Tibial nerve (tissue), 3 donors: ENCODE measurements around the gene SERPINH1.
A peak's percentile ranks its signal among the peaks of the same experiment; 100 is the strongest.

ENCODE experiments used
- POLR2A ChIP-seq, 2 donors: fragments of 450-650 bp; IDR thresholded peaks; one replicate each; pipeline ENCODE4 v1.6.1; 2017; ENCODE audit warnings: antibody characterized with exemption in 2 of 2, mild to moderate bottlenecking in 2 of 2, moderate library complexity in 2 of 2
- TF ChIP-seq, protein P1 (sequence below), 5 experiments: fragments of 200-600 bp in 3 of 5; fragments of 450-650 bp in 2 of 5; sonication (generic) in 3 of 5; IDR thresholded peaks; one replicate each; pipeline ENCODE4 v1.5.1; 2016 to 2019; ENCODE audit warnings: antibody characterized with exemption in 5 of 5, mild to moderate bottlenecking in 3 of 5, moderate library complexity in 2 of 5

DNA sequence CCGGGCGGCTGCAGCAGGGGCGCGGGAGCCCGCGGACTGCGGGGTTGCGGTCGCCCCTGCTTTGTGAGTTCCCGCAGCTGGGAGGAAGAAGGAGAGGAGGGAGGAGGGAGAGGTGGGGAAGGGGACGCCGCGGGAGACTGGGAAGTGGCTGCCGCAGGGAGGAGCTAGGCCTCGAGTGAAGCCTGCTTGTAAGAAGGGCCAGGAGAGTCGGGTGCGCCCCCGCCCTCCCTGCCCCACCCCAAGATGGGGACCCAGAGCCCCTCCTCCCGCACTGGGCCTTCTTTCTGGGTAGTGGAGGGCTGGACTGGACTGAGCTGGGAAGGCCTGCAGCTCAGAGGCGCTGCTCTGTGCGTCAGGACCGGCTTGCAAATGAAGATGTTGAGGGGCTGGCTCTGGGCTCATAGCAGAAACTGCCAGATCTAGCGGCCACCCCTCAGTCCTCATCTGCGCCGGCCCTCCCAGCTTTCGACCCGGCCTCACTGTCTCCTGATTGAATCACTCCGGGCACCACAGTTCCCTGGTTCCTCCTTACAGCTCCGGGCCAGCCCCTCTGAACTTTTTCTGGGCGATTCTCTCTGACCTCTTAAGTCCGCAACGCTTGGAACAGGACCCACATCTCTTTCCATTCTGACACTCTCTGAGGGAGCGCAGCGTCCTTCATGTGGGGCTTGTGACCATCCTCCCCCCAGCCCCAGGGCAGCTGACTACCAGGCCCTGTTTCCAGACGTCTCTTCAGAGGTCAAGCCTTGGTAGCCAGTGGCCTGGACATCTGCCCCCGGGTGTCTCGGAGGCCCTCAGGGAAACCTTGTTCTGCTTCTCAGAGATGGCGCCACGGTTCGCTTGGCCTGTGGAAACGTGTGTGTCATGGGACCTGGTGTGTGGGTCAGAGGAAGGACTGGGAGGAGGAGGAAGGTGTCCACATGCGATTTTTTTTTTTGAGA, 21.9 kb downstream of the SERPINH1 start:
- TF ChIP-seq, protein P1, sequence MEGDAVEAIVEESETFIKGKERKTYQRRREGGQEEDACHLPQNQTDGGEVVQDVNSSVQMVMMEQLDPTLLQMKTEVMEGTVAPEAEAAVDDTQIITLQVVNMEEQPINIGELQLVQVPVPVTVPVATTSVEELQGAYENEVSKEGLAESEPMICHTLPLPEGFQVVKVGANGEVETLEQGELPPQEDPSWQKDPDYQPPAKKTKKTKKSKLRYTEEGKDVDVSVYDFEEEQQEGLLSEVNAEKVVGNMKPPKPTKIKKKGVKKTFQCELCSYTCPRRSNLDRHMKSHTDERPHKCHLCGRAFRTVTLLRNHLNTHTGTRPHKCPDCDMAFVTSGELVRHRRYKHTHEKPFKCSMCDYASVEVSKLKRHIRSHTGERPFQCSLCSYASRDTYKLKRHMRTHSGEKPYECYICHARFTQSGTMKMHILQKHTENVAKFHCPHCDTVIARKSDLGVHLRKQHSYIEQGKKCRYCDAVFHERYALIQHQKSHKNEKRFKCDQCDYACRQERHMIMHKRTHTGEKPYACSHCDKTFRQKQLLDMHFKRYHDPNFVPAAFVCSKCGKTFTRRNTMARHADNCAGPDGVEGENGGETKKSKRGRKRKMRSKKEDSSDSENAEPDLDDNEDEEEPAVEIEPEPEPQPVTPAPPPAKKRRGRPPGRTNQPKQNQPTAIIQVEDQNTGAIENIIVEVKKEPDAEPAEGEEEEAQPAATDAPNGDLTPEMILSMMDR (IDR thresholded peaks at IDR 0.05) = no peak
- TF ChIP-seq POLR2A (IDR thresholded peaks at IDR 0.05) = peak in 1 of 2 donors; percentile 49
